ENCODE measurements around the gene RERE.

RERE gene

GRCh38 chr1:8364528-8365442 lies 452.7 kb downstream of the RERE start:
- TF ChIP-seq CTCF (IDR thresholded peaks at IDR 0.05; ENCODE audit: extremely low read depth, insufficient read depth, missing control alignments), result no peak
- in situ Hi-C loops (cut with MboI; ENCODE audit: low pct_unique_long_range_greater_than_20kb, low sequenced_read_pairs, unreplicated experiment), result no loop called here
- no peak for DNase-seq (ENCODE audit: low spot score)

- TF ChIP-seq CTCF (IDR thresholded peaks at IDR 0.05; ENCODE audit: extremely low read depth, insufficient read depth, missing control alignments), result no peak
- DNase-seq (ENCODE audit: low spot score), result no peak
- in situ Hi-C loops (cut with MboI; ENCODE audit: low pct_unique_long_range_greater_than_20kb, low sequenced_read_pairs, unreplicated experiment), result no loop called here
Measured at GRCh38 chr1:8363767-8364301, 453.6 kb downstream of the RERE start.

GRCh38 chr1:8363186-8363766 lies 454.2 kb downstream of the RERE start:
- DNase-seq (ENCODE audit: low spot score), result no peak
- TF ChIP-seq CTCF (IDR thresholded peaks at IDR 0.05; ENCODE audit: extremely low read depth, insufficient read depth, missing control alignments), result no peak
- in situ Hi-C loops (cut with MboI; ENCODE audit: low pct_unique_long_range_greater_than_20kb, low sequenced_read_pairs, unreplicated experiment), result no loop called here

- no peak for TF ChIP-seq CTCF (IDR thresholded peaks at IDR 0.05; ENCODE audit: extremely low read depth, insufficient read depth, missing control alignments)
- in situ Hi-C loops (cut with MboI; ENCODE audit: low pct_unique_long_range_greater_than_20kb, low sequenced_read_pairs, unreplicated experiment), result no loop called here
- DNase-seq (ENCODE audit: low spot score), result no peak
Measured at GRCh38 chr1:8362701-8363101, 454.7 kb downstream of the RERE start.

- DNase-seq (ENCODE audit: low spot score), result no peak
- in situ Hi-C loops (cut with MboI; ENCODE audit: low pct_unique_long_range_greater_than_20kb, low sequenced_read_pairs, unreplicated experiment), result no loop called here
- no peak for TF ChIP-seq CTCF (IDR thresholded peaks at IDR 0.05; ENCODE audit: extremely low read depth, insufficient read depth, missing control alignments)
Measured at GRCh38 chr1:8361198-8361849, 456.1 kb downstream of the RERE start.

- in situ Hi-C loops (cut with MboI; ENCODE audit: low pct_unique_long_range_greater_than_20kb, low sequenced_read_pairs, unreplicated experiment), result no loop called here
- TF ChIP-seq CTCF (IDR thresholded peaks at IDR 0.05; ENCODE audit: extremely low read depth, insufficient read depth, missing control alignments), result no peak
- no peak for DNase-seq (ENCODE audit: low spot score)
Measured at GRCh38 chr1:8360493-8361197, 456.8 kb downstream of the RERE start.

All from GM13977 (cell line).